OCI-LY3 (cell line): ENCODE results near the gene SULT2B1.

Experiments used
- EZH2phosphoT487 ChIP-seq: fragments of 200-600 bp; shearing (Covaris generic); IDR thresholded peaks from 2 replicates; pipeline ENCODE4 v1.6.1; 2018; ENCODE audit warnings: antibody characterized with exemption, mixed run types, low read depth
- TF ChIP-seq, protein P1 (sequence below): fragments of 200-600, 300-600 bp; sonication (generic); IDR thresholded peaks from 2 replicates; pipeline ENCODE4 v1.5.1; 2014; ENCODE audit warnings: antibody characterized with exemption, low read length, low read depth

DNA sequence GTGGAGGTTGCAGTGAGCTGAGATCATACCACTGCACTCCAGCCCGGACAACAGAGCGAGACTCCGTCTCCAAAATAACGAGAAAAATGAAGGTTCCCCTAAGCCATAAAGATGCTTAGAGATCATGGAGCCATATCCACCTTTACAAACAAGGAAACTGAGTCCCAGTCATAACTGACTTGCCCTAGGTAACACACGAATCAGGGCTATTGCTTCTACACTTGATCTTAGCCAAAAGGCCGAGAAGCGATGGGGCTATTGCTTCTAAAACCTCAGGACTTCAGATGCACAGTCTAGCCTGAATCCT is 82.0 kb downstream of the SULT2B1 start:
- TF ChIP-seq, protein P1, sequence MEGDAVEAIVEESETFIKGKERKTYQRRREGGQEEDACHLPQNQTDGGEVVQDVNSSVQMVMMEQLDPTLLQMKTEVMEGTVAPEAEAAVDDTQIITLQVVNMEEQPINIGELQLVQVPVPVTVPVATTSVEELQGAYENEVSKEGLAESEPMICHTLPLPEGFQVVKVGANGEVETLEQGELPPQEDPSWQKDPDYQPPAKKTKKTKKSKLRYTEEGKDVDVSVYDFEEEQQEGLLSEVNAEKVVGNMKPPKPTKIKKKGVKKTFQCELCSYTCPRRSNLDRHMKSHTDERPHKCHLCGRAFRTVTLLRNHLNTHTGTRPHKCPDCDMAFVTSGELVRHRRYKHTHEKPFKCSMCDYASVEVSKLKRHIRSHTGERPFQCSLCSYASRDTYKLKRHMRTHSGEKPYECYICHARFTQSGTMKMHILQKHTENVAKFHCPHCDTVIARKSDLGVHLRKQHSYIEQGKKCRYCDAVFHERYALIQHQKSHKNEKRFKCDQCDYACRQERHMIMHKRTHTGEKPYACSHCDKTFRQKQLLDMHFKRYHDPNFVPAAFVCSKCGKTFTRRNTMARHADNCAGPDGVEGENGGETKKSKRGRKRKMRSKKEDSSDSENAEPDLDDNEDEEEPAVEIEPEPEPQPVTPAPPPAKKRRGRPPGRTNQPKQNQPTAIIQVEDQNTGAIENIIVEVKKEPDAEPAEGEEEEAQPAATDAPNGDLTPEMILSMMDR = no peak
- no peak for TF ChIP-seq EZH2phosphoT487
